ENCODE measurements around the gene COL4A2.
A peak's percentile ranks its signal among the peaks of the same experiment; 100 is the strongest.

COL4A2 gene

GRCh38 chr13:110463871-110464510 is 156.9 kb downstream of the COL4A2 start:
- DNase-seq = no peak

- no peak for DNase-seq
These were observed 157.7 kb downstream of the COL4A2 start for GRCh38 chr13:110464556-110465333.

GRCh38 chr13:110465696-110466095 is 158.6 kb downstream of the COL4A2 start:
- no peak for DNase-seq

GRCh38 chr13:110466266-110466915 is 159.3 kb downstream of the COL4A2 start:
- DNase-seq = no peak

GRCh38 chr13:110467516-110468110 is 160.5 kb downstream of the COL4A2 start:
- no peak for DNase-seq

- no peak for DNase-seq
These were observed 162.0 kb downstream of the COL4A2 start for GRCh38 chr13:110468986-110469495.

GRCh38 chr13:110469597-110469996 is 162.5 kb downstream of the COL4A2 start:
- no peak for DNase-seq

GRCh38 chr13:110470272-110471009 is 163.4 kb downstream of the COL4A2 start:
- DNase-seq = peak; percentile 34

GRCh38 chr13:110471156-110471832 is 164.2 kb downstream of the COL4A2 start:
- DNase-seq = peak; percentile 50

- peak; percentile 95 for DNase-seq
These were observed 164.7 kb downstream of the COL4A2 start for GRCh38 chr13:110471833-110472162.

GRCh38 chr13:110472904-110473563 is 165.9 kb downstream of the COL4A2 start:
- no peak for DNase-seq

GRCh38 chr13:110474713-110475112 is 167.6 kb downstream of the COL4A2 start:
- no peak for DNase-seq

- DNase-seq = no peak
These were observed 168.0 kb downstream of the COL4A2 start for GRCh38 chr13:110475117-110475516.

GRCh38 chr13:110475550-110476219 is 168.6 kb downstream of the COL4A2 start:
- no peak for DNase-seq

- DNase-seq = no peak
These were observed 169.1 kb downstream of the COL4A2 start for GRCh38 chr13:110476220-110476617.

- DNase-seq = no peak
These were observed 170.7 kb downstream of the COL4A2 start for GRCh38 chr13:110477706-110478245.

GRCh38 chr13:110478405-110479214 is 171.5 kb downstream of the COL4A2 start:
- peak; percentile 60 for DNase-seq

GRCh38 chr13:110479215-110479545 is 172.1 kb downstream of the COL4A2 start:
- DNase-seq = no peak

GRCh38 chr13:110479648-110480047 is 172.6 kb downstream of the COL4A2 start:
- DNase-seq = no peak

- DNase-seq = no peak
These were observed 173.1 kb downstream of the COL4A2 start for GRCh38 chr13:110480161-110480560.
